ENCODE measurements around the gene MYL12A. TPM values are rescaled to one million over a fixed set of nuclear protein-coding genes. Genes with fewer than 3 reads are reported as not detected.

The MYL12A gene
- total and polyA plus RNA-seq, 2 of the 13 experiments (the other 11 are each of a cell fraction or from before 2014, with no cell fraction given), result 261 to 277 TPM

DNA sequence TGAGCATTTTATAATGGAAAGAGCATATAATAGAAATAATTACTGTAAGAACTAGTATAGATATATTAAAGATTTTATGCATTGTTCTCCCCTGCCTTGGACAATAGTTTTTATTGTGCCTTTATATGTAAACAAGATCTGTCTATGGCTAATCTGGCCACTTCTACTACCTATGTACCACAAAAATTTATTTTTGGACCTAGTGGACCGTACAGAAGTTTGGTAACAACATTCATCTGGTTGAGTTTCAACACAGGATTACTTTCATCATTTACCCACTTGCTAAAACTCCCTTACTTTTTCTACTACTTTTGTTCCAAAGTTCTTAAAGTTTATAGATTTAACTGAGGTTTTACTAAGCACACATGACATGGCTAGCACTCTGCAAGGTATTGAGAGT, 14.6 kb upstream of the MYL12A start:
- ChIA-PET POLR2A (interaction anchor here (1.2 to 2.8 kb wide), 6 partner anchors 8 to 385 kb away, joined by 3 to 54 read pairs (median 10); partner anchors contain the start of gene MYL12A), CTCF (ENCODE audit: low intra/inter-chr PET ratio, low total read pairs) (no interaction called here)
- Histone ChIP-seq H4K20me1 (ENCODE audit: insufficient read depth, low read length) (no peaks in the 10 kb centered on the region), H3K4me1 (ENCODE audit: insufficient read depth, low read length) (peaks cover 71% of the 10 kb centered on the region), H3K4me2 (ENCODE audit: low read depth, low read length) (peak overlapping the region; percentile 66), H3K79me2 (ENCODE audit: insufficient read depth, low read length) (no peaks in the 10 kb centered on the region), H3K9me3 (ENCODE audit: low read length) (no peaks in the 10 kb centered on the region), H3K4me3 (replicated peaks in 1 of 3; ENCODE audit: insufficient read depth in 1 of 3, low read depth in 2 of 3, low read length in 3 of 3) (peak overlapping the region in 2 of 3 experiments; percentile 17 to 36; a peak in 1 of 6 replicates), H3K27me3 (ENCODE audit: control insufficient read depth in 1 of 2, insufficient read depth in 2 of 2, low read length in 2 of 2) (no peaks in the 10 kb centered on the region), H3K27ac (ENCODE audit: extremely low read length, insufficient read depth, low read length) (peak overlapping the region; percentile 95), H3K36me3 (replicated peaks in 1 of 2; ENCODE audit: control insufficient read depth in 1 of 2, insufficient read depth in 2 of 2, low read length in 2 of 2) (no peaks in the 10 kb centered on the region), H2AFZ (ENCODE audit: low read length) (no peak overlapping the region), H3K9ac (ENCODE audit: insufficient read depth, low read depth, low read length) (peak overlapping the region; percentile 71)
- in situ Hi-C loops (cut with HindIII; ENCODE audit: extremely low pct_ligation_motif_present, low pct_unique_long_range_greater_than_20kb), result no loop called here
- 17% methylated on average over 1 of the region's 1 CpG for WGBS (ENCODE audit: low lambda C conversion rate)
- TF ChIP-seq ZNF354B (CRISPR knock-in tag; IDR thresholded peaks at IDR 0.05) (no peak), ZBTB8A (CRISPR knock-in tag; IDR thresholded peaks at IDR 0.05; ENCODE audit: borderline replicate concordance, low read depth) (no peak), MTA1 (CRISPR knock-in tag; IDR thresholded peaks at IDR 0.05; ENCODE audit: borderline replicate concordance) (no peak), SIN3A (IDR thresholded peaks at IDR 0.05; ENCODE audit: borderline replicate concordance, low read depth, low read length) (no peak), FOXA1 (IDR thresholded peaks at IDR 0.05) (no peak), FOXA1 (CRISPR knock-in tag; IDR thresholded peaks at IDR 0.05) (0 out of 2 replicates have a peak, but pooled peaks have one; percentile 19), CCAR2 (optimal IDR thresholded peaks at IDR 0.05; ENCODE audit: low read depth, low read length) (no peak), CEBPG (CRISPR knock-in tag; IDR thresholded peaks at IDR 0.05) (0 out of 2 replicates have a peak, but pooled peaks have one; percentile 3), ZBTB1 (CRISPR knock-in tag; IDR thresholded peaks at IDR 0.05; ENCODE audit: borderline replicate concordance) (no peak), ZNF451 (CRISPR knock-in tag; IDR thresholded peaks at IDR 0.05) (no peak), ZNF780A (CRISPR knock-in tag; IDR thresholded peaks at IDR 0.05) (no peak), PHB2 (IDR thresholded peaks at IDR 0.05; ENCODE audit: partially characterized antibody) (no peak), ZMYM3 (CRISPR knock-in tag; IDR thresholded peaks at IDR 0.05) (no peak)
- TF ChIP-seq, protein P1, sequence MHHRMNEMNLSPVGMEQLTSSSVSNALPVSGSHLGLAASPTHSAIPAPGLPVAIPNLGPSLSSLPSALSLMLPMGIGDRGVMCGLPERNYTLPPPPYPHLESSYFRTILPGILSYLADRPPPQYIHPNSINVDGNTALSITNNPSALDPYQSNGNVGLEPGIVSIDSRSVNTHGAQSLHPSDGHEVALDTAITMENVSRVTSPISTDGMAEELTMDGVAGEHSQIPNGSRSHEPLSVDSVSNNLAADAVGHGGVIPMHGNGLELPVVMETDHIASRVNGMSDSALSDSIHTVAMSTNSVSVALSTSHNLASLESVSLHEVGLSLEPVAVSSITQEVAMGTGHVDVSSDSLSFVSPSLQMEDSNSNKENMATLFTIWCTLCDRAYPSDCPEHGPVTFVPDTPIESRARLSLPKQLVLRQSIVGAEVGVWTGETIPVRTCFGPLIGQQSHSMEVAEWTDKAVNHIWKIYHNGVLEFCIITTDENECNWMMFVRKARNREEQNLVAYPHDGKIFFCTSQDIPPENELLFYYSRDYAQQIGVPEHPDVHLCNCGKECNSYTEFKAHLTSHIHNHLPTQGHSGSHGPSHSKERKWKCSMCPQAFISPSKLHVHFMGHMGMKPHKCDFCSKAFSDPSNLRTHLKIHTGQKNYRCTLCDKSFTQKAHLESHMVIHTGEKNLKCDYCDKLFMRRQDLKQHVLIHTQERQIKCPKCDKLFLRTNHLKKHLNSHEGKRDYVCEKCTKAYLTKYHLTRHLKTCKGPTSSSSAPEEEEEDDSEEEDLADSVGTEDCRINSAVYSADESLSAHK (CRISPR knock-in tag; IDR thresholded peaks at IDR 0.05; ENCODE audit: borderline replicate concordance), result no peak
- DNase-seq (ENCODE audit: low spot score), result no peak
- intact Hi-C loops (cut with micrococcal nuclease; ENCODE audit: unreplicated experiment), result loop anchor here (1.0 to 2.0 kb wide), 2 partner anchors 14 to 80 kb away; partner anchors contain the start of gene MYOM1
- TSS peak; percentile 89 for BruUV-seq (replicated peaks)
- FAIRE-seq, result no peak
- peak; percentile 19; the same call in 2 of the 3 replicates for ATAC-seq
